CD4-positive, alpha-beta T cell treated with Interferon alpha-2 for 1 hour (primary cell): ENCODE results near the gene DDR2.
"Not testable (repeated sequence)": the region's sequence is repeated elsewhere in the genome, so short reads cannot be mapped to it uniquely, and the experiment has no call there.

Experiments used
- DNase-seq, 2 donors: peaks; one replicate each; pipeline ENCODE4 v3.0.0-alpha.2; 2020 to 2022

The DDR2 gene

DNA sequence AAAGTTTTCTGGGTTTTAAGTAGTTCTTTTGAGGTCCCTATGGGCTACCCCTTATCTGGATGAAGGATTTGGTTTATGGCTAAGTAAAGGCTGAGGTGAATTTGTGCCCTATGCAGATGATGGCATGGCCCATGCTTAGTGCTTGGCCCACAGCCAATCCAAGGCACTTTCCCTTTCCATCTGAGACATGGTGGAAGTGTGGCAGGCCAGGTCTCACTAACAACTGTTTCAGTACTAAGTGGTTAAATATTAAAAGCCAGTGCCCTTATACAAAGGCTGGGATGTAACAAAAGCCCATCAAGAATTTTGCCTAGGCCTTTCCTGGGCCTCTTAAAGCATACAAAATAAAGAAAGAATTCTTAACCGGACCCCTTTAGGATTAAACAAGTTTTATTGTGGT lies 156.5 kb downstream of the DDR2 start:
- not testable (repeated sequence) for DNase-seq

DNA sequence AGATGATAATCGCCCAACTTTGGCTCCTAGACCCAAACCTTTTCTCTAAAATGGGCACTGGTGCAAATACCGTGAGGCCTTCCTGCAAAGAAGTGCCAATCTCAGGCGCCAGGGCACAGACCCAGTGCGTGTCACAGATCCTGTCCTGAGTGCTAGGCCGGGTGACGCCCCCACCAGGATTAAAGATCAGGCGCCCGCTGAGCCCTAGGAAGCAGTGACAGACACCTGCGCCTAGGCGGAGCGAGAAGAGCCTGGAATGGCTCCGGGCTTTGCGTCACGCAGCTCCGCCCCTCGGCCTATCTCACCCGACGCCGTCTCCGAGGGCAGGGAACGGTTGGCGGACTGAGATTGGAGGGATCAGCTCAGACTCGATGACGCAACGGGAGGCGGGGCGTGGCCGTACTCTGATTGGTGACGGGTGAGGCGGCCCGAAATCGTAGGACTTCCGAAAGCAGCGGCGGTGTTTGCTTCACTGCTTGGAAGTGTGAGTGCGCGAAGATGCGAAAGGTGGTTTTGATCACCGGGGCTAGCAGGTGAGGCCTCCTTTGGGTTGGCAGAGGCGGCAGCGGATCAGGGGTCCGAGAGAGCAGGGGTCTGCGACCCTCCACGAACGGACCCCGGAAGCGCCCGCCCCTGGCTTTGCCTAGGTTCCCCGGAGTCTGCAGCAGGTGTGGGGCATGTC lies 158.2 kb downstream of the DDR2 start, which contains the start of gene HSD17B7:
TSS of gene HSD17B7 (plus strand) at position 400 of the 682 bp plus-strand sequence. CDS start at position 499, 99 bp downstream.
- DNase-seq: peak; percentile 83 to 86

DNA sequence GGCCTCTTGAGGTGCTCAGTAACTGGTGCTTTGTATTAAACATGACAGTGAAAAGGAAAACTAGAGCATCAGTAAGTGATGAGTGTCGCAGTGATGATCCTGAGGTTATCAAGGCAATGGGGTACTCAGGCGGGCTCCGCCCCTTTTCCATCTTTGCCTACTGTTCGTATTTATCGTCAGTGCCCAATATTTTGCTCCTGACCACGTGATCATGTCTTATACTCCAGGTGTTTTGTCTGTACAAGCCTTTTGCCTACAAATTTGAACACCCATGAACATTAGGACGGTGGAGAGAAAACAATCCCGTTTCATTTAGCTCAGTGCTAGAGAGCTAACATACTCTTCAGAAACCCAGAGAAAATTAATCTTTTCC lies 158.7 kb downstream of the DDR2 start:
- peak in 1 of 2 donors; percentile 30 for DNase-seq

DNA sequence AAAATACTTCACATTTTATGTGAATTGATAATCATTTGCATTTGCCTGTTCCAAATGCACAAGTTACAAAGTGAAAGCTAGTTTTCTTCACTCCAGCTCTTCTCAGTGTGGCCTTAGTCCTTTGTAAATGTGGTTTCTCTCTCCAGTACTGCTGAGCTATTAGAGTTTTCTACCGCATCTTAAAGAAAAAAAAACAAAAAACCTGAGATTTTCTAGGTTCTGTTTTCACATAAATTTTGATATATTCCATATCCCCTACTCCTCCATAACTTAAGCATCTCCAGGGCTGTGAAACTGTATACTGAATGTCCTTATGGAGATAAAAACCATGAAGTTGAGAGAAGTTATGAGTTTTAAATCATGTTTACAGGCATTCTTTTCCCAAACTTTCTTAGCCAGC lies 162.0 kb downstream of the DDR2 start:
- not testable (repeated sequence) for DNase-seq

DNA sequence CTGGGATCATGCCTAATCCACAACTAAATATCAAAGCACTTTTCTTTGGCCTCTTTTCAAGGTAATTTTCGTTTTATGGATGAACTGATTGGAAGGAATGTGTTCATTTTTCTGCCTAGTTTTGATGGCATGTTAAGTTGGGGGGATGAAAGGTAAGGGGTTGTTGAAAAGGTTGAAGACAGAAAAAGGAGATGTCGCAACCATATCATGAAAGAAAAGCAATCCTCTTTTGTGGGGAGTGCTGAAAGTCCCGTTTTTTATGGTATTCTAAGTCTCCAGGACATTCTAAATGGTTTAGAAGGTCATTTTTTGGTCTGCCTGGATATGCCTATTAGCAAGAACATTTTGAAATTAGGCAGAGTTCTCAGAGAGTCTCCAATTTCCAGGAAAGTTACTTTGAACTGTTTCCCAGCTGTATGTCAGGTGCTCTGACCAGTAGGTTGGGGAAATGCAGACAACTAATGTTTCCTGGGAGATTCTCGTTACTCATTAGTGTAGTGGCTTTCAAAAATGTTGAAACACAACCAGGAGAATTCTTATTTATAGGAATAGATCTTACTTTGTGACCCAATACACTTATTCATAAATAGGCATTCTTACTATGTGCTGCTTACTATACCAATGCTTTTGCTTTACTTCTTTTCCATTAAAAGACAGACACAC lies 164.5 kb downstream of the DDR2 start:
- not testable (repeated sequence) for DNase-seq

DNA sequence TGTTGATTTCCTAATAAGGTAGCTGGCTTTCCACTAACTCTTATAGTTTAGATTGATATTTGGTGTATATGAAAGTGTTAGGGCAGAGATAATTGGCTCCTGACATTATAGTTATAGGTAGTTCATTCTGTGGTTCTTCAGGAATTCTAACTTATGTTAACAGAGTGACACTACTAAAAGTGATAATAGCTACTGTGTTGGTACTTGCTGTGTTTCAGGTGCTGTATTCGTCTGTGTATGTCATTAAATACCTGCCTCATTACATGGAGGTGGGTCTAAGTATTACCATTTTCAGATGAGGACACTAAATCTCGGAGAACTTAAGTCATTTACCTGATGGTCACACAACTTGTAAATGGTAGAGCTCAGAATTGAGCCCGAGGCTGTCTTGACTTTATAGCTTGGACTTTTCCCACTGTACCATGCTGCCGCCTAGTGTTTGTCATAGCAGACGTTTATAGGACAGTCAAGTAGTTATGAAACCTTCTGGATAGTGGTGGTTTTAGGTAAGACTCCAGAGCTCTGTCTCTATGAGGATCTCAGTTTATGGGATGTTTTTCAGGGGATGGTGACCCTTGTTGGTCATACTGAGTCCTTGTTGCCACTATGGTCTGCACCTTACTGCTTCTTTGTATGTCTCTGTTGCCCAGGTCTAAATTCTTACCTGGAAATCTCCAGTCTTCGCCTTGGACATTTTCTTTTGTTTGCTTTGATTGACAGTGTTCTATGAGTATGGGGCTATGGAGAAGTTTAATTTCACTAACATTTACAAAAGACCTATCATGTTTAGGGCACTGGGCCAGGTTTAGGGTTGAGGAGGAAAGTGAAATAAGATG lies 167.9 kb downstream of the DDR2 start:
- DNase-seq: not testable (repeated sequence)

DNA sequence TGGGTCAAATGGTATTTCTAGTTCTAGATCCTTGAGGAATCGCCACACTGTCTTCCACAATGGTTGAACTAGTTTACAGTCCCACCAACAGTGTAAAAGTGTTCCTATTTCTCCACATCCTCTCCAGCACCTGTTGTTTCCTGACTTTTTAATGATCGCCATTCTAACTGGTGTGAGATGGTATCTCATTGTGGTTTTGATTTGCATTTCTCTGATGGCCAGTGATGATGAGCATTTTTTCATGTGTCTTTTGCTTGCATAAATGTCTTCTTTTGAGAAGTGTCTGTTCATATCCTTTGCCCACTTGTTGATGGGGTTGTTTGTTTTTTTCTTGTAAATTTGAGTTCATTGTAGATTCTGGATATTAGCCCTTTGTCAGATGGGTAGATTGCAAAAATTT lies 175.2 kb downstream of the DDR2 start:
- DNase-seq: not testable (repeated sequence)

DNA sequence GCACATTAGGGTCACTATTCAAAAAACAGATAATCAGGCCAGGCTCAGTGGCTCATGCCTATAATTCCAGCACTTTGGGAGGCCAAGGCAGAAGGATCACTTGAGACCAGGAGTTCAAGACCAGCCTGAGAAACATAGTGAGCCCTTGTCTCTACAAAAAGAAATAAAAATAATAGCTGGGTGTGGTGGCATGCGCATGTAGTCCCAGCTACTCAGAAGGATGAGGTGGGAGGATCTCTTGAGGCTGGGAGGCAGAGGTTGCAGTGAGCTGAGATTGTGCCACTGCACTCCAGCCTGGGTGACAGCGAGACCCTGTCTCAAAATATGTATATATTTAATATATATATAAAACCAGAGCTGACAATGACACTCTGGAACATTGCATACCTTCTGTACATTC lies 180.1 kb downstream of the DDR2 start:
- DNase-seq: not testable (repeated sequence)

DNA sequence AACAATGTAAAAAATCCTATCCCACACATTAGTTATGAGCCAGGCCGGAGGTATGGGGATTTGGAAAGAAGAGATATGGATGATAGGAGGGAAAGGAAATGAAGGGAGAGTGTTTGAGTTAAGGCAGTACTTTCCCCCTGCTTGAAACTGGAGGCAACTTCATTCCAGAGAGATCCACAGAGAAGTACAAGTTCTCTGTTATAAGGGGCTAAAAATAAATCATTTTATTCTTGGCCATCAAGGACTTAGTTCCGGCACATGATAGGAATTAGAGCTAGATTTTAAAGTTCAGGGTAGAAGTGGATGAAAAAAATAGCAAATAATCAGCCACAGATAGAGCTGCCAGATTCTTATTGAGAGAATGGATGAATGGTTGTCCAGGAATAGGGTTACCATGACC lies 185.9 kb downstream of the DDR2 start:
- not testable (repeated sequence) for DNase-seq

DNA sequence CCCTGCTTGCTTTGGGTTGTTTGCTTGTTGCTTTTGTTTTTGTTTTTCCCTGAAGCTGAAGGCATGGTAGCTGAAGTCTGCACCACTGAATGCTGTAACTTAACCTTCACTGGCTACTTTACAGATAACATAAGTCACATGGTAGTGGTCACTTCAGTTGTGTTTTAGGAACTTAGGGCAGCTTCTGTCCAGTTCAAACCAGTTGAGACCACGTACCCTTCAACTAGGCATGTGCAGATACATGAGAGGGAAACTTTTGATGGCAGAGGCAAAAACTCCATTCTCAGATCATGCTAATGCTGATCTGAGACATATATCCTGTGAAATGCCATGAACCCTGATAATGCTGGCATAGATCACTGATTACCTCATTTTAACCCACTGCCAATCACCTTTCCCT lies 186.4 kb downstream of the DDR2 start:
- DNase-seq: not testable (repeated sequence)

DNA sequence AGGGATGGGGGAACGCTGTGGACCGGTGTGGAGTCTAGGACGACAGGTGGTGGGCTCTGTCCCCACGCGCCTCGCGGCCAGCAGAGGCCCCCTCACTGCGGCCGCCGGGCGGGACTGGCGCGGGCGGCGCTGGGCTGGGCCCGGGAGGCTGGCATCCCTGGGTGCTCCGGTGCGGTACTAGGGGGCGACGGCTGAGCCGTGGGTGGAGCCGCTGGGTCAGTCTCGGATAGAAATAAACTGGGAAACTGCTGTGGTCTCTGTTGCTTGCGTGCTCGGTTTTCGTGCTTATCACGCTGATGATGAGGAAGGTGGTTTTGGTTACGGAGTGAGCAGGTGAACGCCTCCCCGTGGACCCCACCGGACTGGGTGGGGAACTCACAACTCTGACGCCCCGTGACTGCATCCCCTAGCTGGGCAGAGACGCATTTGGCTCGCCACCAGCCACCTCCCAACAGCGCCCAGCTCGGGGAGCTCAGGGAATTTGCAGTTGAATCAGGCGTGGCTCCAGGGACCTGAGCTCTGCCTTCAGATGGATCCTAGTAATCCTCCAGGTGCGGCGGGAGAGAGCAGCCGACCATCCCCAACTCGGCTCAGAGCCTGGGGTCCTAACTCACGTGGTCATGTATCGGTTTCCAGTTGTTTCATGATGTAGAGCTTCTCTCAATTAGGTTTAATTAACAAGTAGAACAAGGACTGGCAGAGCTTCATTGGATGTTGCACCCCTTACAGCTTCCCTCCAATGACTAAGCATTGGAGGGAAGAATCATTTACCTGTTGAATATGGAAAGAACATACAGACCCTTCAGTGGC lies 190.3 kb downstream of the DDR2 start:
- no peak for DNase-seq

DNA sequence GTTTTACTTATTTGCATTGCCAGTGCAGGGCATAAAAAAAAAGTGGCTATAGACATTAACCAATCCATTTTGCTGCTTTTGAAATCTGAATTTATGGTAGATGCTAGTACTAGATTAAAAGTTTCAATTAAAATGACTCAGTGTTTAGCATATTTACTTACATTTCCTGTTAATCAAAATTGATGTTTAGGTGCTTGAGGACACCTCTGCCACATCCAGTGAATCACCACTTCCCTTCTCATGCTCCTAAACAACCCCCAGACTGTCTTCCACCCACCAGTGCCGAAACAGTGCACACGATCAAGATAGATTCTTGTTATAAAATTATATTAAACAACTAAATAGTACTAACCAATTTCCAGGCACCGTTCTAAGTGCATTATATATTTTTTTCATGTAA lies 191.0 kb downstream of the DDR2 start:
- DNase-seq: no peak

DNA sequence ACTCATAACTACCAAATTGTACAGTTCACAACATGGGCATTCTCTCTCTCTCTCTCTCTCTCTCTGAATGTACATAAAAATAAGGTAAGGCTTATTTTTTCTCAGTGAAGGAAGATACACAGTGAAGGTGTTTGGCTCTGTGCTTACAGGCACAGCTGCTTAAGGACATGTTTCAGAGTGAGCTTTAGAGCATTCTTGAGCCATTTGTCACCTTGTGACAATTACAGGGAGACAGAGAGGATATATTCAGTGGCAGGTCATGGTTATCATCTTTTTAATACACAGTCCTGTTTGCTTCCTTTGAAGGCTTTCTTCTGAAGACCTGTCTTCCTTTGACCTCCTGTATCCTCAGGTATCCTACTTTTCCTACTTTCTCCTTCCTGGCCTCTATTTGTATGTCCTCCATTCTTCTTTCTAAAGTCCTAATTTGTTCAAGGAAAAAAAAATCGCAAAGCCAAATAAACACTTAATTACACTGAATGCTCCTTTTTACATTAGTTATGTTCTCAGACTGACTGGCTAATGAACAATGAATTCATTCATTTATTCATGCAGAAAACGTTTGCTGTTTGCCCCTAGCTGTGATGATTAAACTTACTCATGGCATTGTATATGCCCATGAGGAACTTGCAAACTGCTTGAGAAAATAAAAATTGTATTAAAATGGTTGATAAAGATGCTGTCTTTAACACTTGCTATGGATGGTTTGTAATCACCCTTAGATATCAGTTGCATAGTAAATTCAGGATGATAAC lies 191.7 kb downstream of the DDR2 start:
- no peak for DNase-seq

DNA sequence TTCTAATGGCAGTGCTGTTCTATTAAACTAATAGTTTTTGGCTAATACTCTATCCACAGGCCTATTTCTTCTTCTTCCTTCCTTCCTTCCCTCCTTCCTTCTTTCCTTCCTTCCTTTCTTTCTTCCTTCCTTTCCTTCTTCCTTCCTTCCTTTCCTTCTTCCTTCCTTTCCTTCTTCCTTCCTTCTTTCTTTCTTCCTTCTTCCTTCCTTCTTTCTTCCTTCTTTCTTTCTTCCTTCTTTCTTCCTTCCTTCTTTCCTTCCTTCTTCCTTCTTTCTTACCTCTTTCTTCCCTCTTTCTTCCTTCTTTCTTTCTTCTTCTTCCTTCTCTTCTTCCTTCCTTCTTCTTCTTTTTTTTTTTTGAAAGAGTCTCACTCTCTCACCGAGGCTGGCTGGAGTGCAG lies 197.0 kb downstream of the DDR2 start:
- DNase-seq: no peak

DNA sequence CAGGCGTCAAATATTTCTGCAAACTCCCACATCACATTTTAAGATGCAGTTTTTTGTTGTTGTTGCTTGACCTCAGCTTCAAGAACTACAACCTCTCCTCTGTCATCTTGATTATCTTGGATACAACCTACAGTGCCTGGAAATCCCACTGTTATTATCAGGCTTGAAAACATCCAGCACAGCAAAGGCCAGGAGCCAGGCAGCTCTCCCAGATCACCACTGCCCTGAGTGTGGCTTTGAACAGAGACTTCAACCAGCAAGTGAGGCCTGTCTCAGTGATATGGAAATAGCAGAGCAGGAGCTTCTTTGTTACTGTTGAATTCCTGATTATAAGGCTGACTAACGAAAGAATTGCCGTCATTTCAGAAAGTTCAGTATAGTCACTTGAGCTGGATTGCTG lies 200.2 kb downstream of the DDR2 start:
- DNase-seq: no peak

DNA sequence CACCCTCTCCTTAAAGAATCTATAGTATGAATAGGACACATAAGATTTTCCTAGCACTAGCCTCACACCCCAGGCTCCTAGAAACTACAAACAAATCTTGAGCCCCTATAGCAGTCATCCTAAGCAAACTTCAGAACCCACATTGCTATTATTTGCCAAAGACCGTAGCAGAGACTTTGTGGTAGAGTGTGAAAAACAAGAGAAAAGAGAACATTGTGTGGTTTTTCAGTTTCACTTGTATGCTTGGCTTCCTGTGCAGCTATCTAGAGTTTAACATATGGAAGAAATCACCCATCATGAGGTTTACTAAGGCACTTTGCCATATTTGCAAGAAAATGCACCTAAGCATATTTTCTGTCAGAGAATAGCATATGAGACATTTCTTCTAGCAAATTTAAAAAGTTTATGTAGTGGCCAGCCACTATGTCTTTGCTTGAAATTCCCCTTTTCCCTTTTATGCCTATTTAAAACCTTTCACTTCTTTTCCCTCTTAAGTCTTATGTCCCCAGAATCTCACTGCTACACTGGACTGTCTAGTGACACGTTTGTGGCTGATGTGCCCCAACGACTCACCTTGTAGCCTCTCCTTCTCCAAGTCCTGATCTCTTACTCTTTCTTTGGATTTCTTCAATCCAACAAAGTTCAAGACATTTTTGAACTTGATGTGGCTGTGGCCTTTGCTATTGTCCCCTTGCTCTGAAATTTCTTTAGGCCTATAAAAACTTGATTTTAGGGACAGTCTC lies 203.1 kb downstream of the DDR2 start:
- DNase-seq: no peak
